ENCODE measurements around the gene NPTX2. TPM values are rescaled to one million over a fixed set of nuclear protein-coding genes. Genes with fewer than 3 reads are reported as not detected.

NPTX2 gene
- total and polyA plus RNA-seq, 2 donors, result 0.47 to 1.1 TPM

GRCh38 chr7:98641646-98642500 is 24.8 kb downstream of the NPTX2 start:
- Histone ChIP-seq H3K9me3 (ENCODE audit: control insufficient read depth in 2 of 2, insufficient read depth in 1 of 2, low read length in 1 of 2) (peaks cover 0 to 3% of the 10 kb centered on the region in 2 donors), H3K4me3 (ENCODE audit: low read length in 2 of 2) (no peak overlapping the region), H3K27ac (ENCODE audit: low read depth in 1 of 2, low read length in 1 of 2) (no peak overlapping the region), H3K4me1 (ENCODE audit: control insufficient read depth in 2 of 2, insufficient read depth in 2 of 2, low read length in 2 of 2) (no peaks in the 10 kb centered on the region), H3K36me3 (ENCODE audit: control insufficient read depth in 2 of 2, insufficient read depth in 2 of 2, low read length in 1 of 2) (no peaks in the 10 kb centered on the region), H3K27me3 (ENCODE audit: control insufficient read depth in 2 of 2, insufficient read depth in 1 of 2, low read length in 1 of 2) (no peaks in the 10 kb centered on the region)
- 7% methylated on average over 15 of the region's 15 CpGs for WGBS
- no peak for DNase-seq (ENCODE audit: low read depth in 6 of 9, low spot score in 9 of 9)

- Histone ChIP-seq H3K27ac (ENCODE audit: low read depth in 1 of 2, low read length in 1 of 2) (no peak overlapping the region), H3K4me3 (ENCODE audit: low read length in 2 of 2) (no peak overlapping the region), H3K4me1 (ENCODE audit: control insufficient read depth in 2 of 2, insufficient read depth in 2 of 2, low read length in 2 of 2) (no peaks in the 10 kb centered on the region), H3K27me3 (ENCODE audit: control insufficient read depth in 2 of 2, insufficient read depth in 1 of 2, low read length in 1 of 2) (no peaks in the 10 kb centered on the region), H3K9me3 (ENCODE audit: control insufficient read depth in 2 of 2, insufficient read depth in 1 of 2, low read length in 1 of 2) (peaks cover 0 to 3% of the 10 kb centered on the region in 2 donors), H3K36me3 (ENCODE audit: control insufficient read depth in 2 of 2, insufficient read depth in 2 of 2, low read length in 1 of 2) (no peaks in the 10 kb centered on the region)
- no peak for DNase-seq (ENCODE audit: low read depth in 6 of 9, low spot score in 9 of 9)
- 86% methylated on average over 3 of the region's 3 CpGs for WGBS
Observed at GRCh38 chr7:98643236-98643985, 26.3 kb downstream of the NPTX2 start.

- H3K36me3 ChIP-seq (ENCODE audit: control insufficient read depth in 2 of 2, insufficient read depth in 2 of 2, low read length in 1 of 2), result no peaks in the 10 kb centered on the region
- H3K27me3 ChIP-seq (ENCODE audit: control insufficient read depth in 2 of 2, insufficient read depth in 1 of 2, low read length in 1 of 2), result no peaks in the 10 kb centered on the region
- WGBS, result 88% methylated on average over 2 of the region's 2 CpGs
- no peak overlapping the region for H3K4me3 ChIP-seq (ENCODE audit: low read length in 2 of 2)
- no peak overlapping the region for H3K27ac ChIP-seq (ENCODE audit: low read depth in 1 of 2, low read length in 1 of 2)
- DNase-seq (ENCODE audit: low read depth in 6 of 9, low spot score in 9 of 9), result no peak
- H3K9me3 ChIP-seq (ENCODE audit: control insufficient read depth in 2 of 2, insufficient read depth in 1 of 2, low read length in 1 of 2), result no peaks in the 10 kb centered on the region
- H3K4me1 ChIP-seq (ENCODE audit: control insufficient read depth in 2 of 2, insufficient read depth in 2 of 2, low read length in 2 of 2), result no peaks in the 10 kb centered on the region
Observed at GRCh38 chr7:98646465-98646864, 29.4 kb downstream of the NPTX2 start.

GRCh38 chr7:98647326-98647725 is 30.2 kb downstream of the NPTX2 start:
- 88% methylated on average over 4 of the region's 4 CpGs for WGBS
- peaks cover 0 to 2% of the 10 kb centered on the region in 2 donors for H3K9me3 ChIP-seq (ENCODE audit: control insufficient read depth in 2 of 2, insufficient read depth in 1 of 2, low read length in 1 of 2)
- no peaks in the 10 kb centered on the region for H3K36me3 ChIP-seq (ENCODE audit: control insufficient read depth in 2 of 2, insufficient read depth in 2 of 2, low read length in 1 of 2)
- DNase-seq (ENCODE audit: low read depth in 6 of 9, low spot score in 9 of 9), result no peak
- H3K27ac ChIP-seq (ENCODE audit: low read depth in 1 of 2, low read length in 1 of 2), result no peak overlapping the region
- H3K4me3 ChIP-seq (ENCODE audit: low read length in 2 of 2), result no peak overlapping the region
- H3K27me3 ChIP-seq (ENCODE audit: control insufficient read depth in 2 of 2, insufficient read depth in 1 of 2, low read length in 1 of 2), result no peaks in the 10 kb centered on the region
- H3K4me1 ChIP-seq (ENCODE audit: control insufficient read depth in 2 of 2, insufficient read depth in 2 of 2, low read length in 2 of 2), result no peaks in the 10 kb centered on the region

DNA sequence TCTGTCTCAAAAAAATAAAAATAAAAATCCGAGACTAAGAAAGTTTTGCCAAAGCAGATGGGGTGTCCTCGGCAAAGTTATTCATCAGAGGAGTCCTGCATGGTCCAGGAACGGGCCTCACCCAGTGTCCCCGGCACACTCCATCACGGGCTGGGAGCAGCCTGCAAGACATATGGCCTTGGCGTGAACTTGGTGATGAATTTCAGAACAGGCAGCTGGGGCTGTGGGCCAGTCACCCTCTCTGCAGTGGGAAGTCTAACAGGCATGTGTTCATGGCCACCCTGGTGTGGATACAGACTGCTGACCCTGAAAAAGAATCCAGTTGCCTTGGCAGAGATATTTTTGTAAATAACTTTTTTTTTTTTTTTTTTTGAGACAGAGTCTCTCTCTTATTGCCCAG is 34.7 kb downstream of the NPTX2 start:
- DNase-seq (ENCODE audit: low read depth in 6 of 9, low spot score in 9 of 9), result no peak
- no peaks in the 10 kb centered on the region for H3K36me3 ChIP-seq (ENCODE audit: control insufficient read depth in 2 of 2, insufficient read depth in 2 of 2, low read length in 1 of 2)
- H3K9me3 ChIP-seq (ENCODE audit: control insufficient read depth in 2 of 2, insufficient read depth in 1 of 2, low read length in 1 of 2), result peaks cover 2 to 9% of the 10 kb centered on the region in 2 donors
- H3K27ac ChIP-seq (ENCODE audit: low read depth in 1 of 2, low read length in 1 of 2), result no peak overlapping the region
- H3K4me3 ChIP-seq (ENCODE audit: low read length in 2 of 2), result no peak overlapping the region
- no peaks in the 10 kb centered on the region for H3K27me3 ChIP-seq (ENCODE audit: control insufficient read depth in 2 of 2, insufficient read depth in 1 of 2, low read length in 1 of 2)
- 95% methylated on average over 6 of the region's 6 CpGs for WGBS
- no peaks in the 10 kb centered on the region for H3K4me1 ChIP-seq (ENCODE audit: control insufficient read depth in 2 of 2, insufficient read depth in 2 of 2, low read length in 2 of 2)

- no peaks in the 10 kb centered on the region for H3K4me1 ChIP-seq (ENCODE audit: control insufficient read depth in 2 of 2, insufficient read depth in 2 of 2, low read length in 2 of 2)
- H3K4me3 ChIP-seq (ENCODE audit: low read length in 2 of 2), result no peak overlapping the region
- 92% methylated on average over 6 of the region's 6 CpGs for WGBS
- H3K27ac ChIP-seq (ENCODE audit: low read depth in 1 of 2, low read length in 1 of 2), result no peak overlapping the region
- H3K27me3 ChIP-seq (ENCODE audit: control insufficient read depth in 2 of 2, insufficient read depth in 1 of 2, low read length in 1 of 2), result no peaks in the 10 kb centered on the region
- no peaks in the 10 kb centered on the region for H3K36me3 ChIP-seq (ENCODE audit: control insufficient read depth in 2 of 2, insufficient read depth in 2 of 2, low read length in 1 of 2)
- DNase-seq (ENCODE audit: low read depth in 6 of 9, low spot score in 9 of 9), result no peak
- H3K9me3 ChIP-seq (ENCODE audit: control insufficient read depth in 2 of 2, insufficient read depth in 1 of 2, low read length in 1 of 2), result peaks cover 2 to 9% of the 10 kb centered on the region in 2 donors
Observed at GRCh38 chr7:98653601-98654310, 36.7 kb downstream of the NPTX2 start.

DNA sequence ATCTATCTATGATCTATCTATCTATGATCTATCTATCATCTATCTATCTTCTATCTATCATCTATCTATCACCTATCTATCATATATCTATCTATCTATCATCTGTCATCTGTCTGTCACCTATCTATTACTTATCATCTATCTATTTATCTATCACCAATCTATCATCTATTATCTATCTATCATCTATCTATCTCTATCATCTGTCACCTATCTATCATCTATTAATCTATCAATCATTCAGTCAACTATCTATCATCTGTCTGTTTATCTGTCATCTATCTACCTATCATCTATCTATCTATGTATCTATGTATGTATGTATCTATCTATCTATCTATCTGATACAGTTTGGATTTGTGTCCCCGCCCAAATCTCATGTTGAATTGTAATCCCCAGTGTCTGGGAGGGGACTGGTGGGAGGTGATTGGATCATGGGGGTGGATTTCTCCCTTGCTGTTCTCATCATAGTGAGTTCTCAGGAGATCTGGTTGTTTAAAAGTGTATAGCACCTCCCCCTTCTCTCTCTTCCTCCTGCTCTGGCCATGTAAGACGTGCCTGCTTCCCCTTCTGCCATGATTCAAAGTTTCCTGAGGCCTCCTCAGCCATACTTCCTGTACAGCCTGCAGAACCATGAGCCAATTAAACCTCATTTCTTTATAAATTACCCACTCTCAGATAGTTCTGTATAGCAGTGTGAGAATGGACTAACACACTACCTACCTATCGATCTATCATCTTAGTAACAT is 37.6 kb downstream of the NPTX2 start:
- no peak for DNase-seq (ENCODE audit: low read depth in 6 of 9, low spot score in 9 of 9)
- no peaks in the 10 kb centered on the region for H3K27me3 ChIP-seq (ENCODE audit: control insufficient read depth in 2 of 2, insufficient read depth in 1 of 2, low read length in 1 of 2)
- H3K4me3 ChIP-seq (ENCODE audit: low read length in 2 of 2), result no peak overlapping the region
- WGBS, result 73% methylated on average over 3 of the region's 3 CpGs
- H3K9me3 ChIP-seq (ENCODE audit: control insufficient read depth in 2 of 2, insufficient read depth in 1 of 2, low read length in 1 of 2), result peaks cover 2 to 9% of the 10 kb centered on the region in 2 donors
- no peaks in the 10 kb centered on the region for H3K4me1 ChIP-seq (ENCODE audit: control insufficient read depth in 2 of 2, insufficient read depth in 2 of 2, low read length in 2 of 2)
- no peak overlapping the region for H3K27ac ChIP-seq (ENCODE audit: low read depth in 1 of 2, low read length in 1 of 2)
- no peaks in the 10 kb centered on the region for H3K36me3 ChIP-seq (ENCODE audit: control insufficient read depth in 2 of 2, insufficient read depth in 2 of 2, low read length in 1 of 2)

DNA sequence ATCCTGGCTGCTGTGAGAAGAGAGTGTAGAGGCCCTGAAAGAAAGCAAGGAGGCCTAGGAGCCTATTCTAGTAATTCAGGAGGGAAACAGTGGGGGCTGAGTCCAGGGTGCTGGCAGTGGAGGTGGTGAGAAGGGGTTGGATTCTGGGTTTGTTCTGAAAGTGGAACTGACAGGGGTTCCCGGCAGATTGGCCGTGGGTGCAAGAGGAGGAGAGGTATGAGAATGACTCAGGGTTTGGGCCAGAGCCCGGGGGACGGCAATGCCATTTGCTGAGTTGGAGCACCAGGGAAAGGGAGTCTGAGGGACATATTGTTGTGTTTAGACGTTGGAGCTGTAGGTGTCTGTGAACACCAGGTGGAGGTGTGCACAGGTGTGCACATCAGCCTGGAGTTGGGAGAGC is 38.5 kb downstream of the NPTX2 start:
- no peak for DNase-seq (ENCODE audit: low read depth in 6 of 9, low spot score in 9 of 9)
- Histone ChIP-seq H3K4me1 (ENCODE audit: control insufficient read depth in 2 of 2, insufficient read depth in 2 of 2, low read length in 2 of 2) (no peaks in the 10 kb centered on the region), H3K36me3 (ENCODE audit: control insufficient read depth in 2 of 2, insufficient read depth in 2 of 2, low read length in 1 of 2) (no peaks in the 10 kb centered on the region), H3K27me3 (ENCODE audit: control insufficient read depth in 2 of 2, insufficient read depth in 1 of 2, low read length in 1 of 2) (no peaks in the 10 kb centered on the region), H3K4me3 (ENCODE audit: low read length in 2 of 2) (no peak overlapping the region), H3K27ac (ENCODE audit: low read depth in 1 of 2, low read length in 1 of 2) (no peak overlapping the region), H3K9me3 (ENCODE audit: control insufficient read depth in 2 of 2, insufficient read depth in 1 of 2, low read length in 1 of 2) (peaks cover 2 to 9% of the 10 kb centered on the region in 2 donors)
- 95% methylated on average over 5 of the region's 5 CpGs for WGBS

All from thymus (tissue), 11 donors.